Smooth muscle cell (in vitro differentiated cells): ENCODE measurements around the gene LCP1. TPM values are rescaled to one million over a fixed set of nuclear protein-coding genes. Genes with fewer than 3 reads are reported as not detected.

Source experiments
- DNase-seq: peaks from one replicate; lab custom pipeline; 2025; ENCODE audit not compliant: unreplicated experiment; lab: John Stamatoyannopoulos, UW
- H2AFZ ChIP-seq: fragments of 200-600 bp; sonication (generic); 2 replicates; pipeline ENCODE4 v1.6.0; 2016; ENCODE audit warnings: antibody characterized with exemption, low read depth, mild to moderate bottlenecking
- H3F3A ChIP-seq: fragments of 200-600 bp; sonication (generic); 2 replicates; pipeline ENCODE4 v1.6.0; 2017; ENCODE audit warnings: antibody characterized with exemption, low read depth
- H3K27ac ChIP-seq: fragments of 200-600 bp; sonication (generic); 2 replicates; pipeline ENCODE4 v1.5.1; 2016; ENCODE audit warnings: low read depth, mild to moderate bottlenecking
- H3K27me3 ChIP-seq: fragments of 200-600 bp; sonication (generic); 2 replicates; pipeline ENCODE4 v1.6.1; 2016; ENCODE audit warnings: low read depth, mild to moderate bottlenecking
- H3K36me3 ChIP-seq: fragments of 200-600 bp; sonication (generic); 2 replicates; pipeline ENCODE4 v1.5.1; 2016; ENCODE audit warnings: low read depth
- H3K4me1 ChIP-seq: fragments of 200-600 bp; sonication (generic); 2 replicates; pipeline ENCODE4 v1.5.1; 2016; ENCODE audit warnings: low read depth
- H3K4me2 ChIP-seq: fragments of 200-600 bp; sonication (generic); 2 replicates; pipeline ENCODE4 v1.6.0; 2016; ENCODE audit warnings: mild to moderate bottlenecking
- H3K4me3 ChIP-seq: fragments of 200-600 bp; sonication (generic); 2 replicates; pipeline ENCODE4 v1.5.1; 2016; ENCODE audit warnings: mild to moderate bottlenecking
- H3K79me2 ChIP-seq: fragments of 200-600 bp; sonication (generic); 2 replicates; pipeline ENCODE4 v1.6.0; 2016; ENCODE audit warnings: low read depth, mild to moderate bottlenecking
- H3K9ac ChIP-seq: fragments of 200-600 bp; sonication (generic); 2 replicates; pipeline ENCODE4 v1.6.0; 2016; ENCODE audit warnings: low read depth
- H3K9me3 ChIP-seq: fragments of 200-600 bp; sonication (generic); replicated peaks from 2 replicates; pipeline ENCODE4 v1.5.1; 2016; ENCODE audit warnings: low read depth
- H4K20me1 ChIP-seq: fragments of 200-600 bp; sonication (generic); 2 replicates; pipeline ENCODE4 v1.6.0; 2016; ENCODE audit warnings: low read depth
- WGBS: methylation state at CpG from one replicate; pipeline ENCODE4 v1.1.7; 2016; ENCODE audit warnings: low lambda C conversion rate; 5-methylcytosine and 5-hydroxymethylcytosine counted together
- polyA plus RNA-seq: library from polyadenylated mRNA; unstranded; fragments of >200 nt; fragmentation: Nextera tagmentation; extraction: Ambion mirVana; gene quantifications from 2 replicates; pipeline ENCODE4 v1.2.1, GENCODE V29; 2016
- total RNA-seq: library from RNA; depleted of rRNA; stranded (reverse); fragments of >200 nt; gene quantifications from 2 replicates; pipeline ENCODE4 v1.2.3, GENCODE V29; 2014
- TF ChIP-seq, protein P1 (sequence below): fragments of 200-600 bp; sonication (generic); IDR thresholded peaks from 2 replicates; pipeline ENCODE4 v1.5.1; 2017; ENCODE audit warnings: borderline replicate concordance, mild to moderate bottlenecking, antibody characterized with exemption; ENCODE audit not compliant: insufficient read depth, poor library complexity, severe bottlenecking

Gene LCP1
- total and polyA plus RNA-seq, 2 experiments from 2014 or later: 7.6 to 38.7 TPM

- Histone ChIP-seq H3K4me2 (no peak overlapping the region), H3K4me1 (no peaks in the 10 kb centered on the region), H3K27me3 (no peaks in the 10 kb centered on the region), H3K27ac (no peak overlapping the region), H3K79me2 (no peaks in the 10 kb centered on the region), H2AFZ (no peak overlapping the region), H3K36me3 (no peaks in the 10 kb centered on the region), H3K9me3 (no peaks in the 10 kb centered on the region), H3K9ac (no peak overlapping the region), H3K4me3 (no peak overlapping the region), H3F3A (no peaks in the 10 kb centered on the region), H4K20me1 (no peaks in the 10 kb centered on the region)
- TF ChIP-seq, protein P1, sequence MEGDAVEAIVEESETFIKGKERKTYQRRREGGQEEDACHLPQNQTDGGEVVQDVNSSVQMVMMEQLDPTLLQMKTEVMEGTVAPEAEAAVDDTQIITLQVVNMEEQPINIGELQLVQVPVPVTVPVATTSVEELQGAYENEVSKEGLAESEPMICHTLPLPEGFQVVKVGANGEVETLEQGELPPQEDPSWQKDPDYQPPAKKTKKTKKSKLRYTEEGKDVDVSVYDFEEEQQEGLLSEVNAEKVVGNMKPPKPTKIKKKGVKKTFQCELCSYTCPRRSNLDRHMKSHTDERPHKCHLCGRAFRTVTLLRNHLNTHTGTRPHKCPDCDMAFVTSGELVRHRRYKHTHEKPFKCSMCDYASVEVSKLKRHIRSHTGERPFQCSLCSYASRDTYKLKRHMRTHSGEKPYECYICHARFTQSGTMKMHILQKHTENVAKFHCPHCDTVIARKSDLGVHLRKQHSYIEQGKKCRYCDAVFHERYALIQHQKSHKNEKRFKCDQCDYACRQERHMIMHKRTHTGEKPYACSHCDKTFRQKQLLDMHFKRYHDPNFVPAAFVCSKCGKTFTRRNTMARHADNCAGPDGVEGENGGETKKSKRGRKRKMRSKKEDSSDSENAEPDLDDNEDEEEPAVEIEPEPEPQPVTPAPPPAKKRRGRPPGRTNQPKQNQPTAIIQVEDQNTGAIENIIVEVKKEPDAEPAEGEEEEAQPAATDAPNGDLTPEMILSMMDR: no peak
- DNase-seq: no peak
- WGBS: 87% methylated on average over 3 of the region's 3 CpGs
Observed at GRCh38 chr13:46176756-46177155, 5.2 kb downstream of the LCP1 start.

DNA sequence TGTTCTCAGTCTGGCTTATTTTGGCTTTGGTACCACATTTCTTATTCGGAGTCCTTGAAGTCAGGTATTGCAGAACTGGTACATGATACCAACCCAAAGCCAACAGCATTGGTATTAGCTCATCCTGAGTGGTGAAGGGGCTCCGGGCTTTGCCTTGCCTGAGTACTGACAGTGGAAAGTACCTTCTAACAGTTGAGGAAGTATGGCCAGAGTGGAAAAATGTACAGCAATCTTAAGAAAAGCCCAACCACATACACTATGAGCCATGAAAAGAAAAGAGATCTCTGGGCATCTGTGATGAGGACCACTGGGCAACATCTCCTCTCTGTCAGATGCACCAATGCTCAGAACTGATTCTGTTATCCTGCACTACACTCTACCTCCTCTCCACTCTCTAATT is 8.3 kb downstream of the LCP1 start:
- Histone ChIP-seq H3K79me2 (no peaks in the 10 kb centered on the region), H3K27me3 (no peaks in the 10 kb centered on the region), H2AFZ (no peak overlapping the region), H3K27ac (no peak overlapping the region), H4K20me1 (no peaks in the 10 kb centered on the region), H3F3A (no peaks in the 10 kb centered on the region), H3K4me1 (peaks cover 2% of the 10 kb centered on the region), H3K36me3 (no peaks in the 10 kb centered on the region), H3K9ac (no peak overlapping the region), H3K9me3 (no peaks in the 10 kb centered on the region), H3K4me2 (no peak overlapping the region), H3K4me3 (no peak overlapping the region)
- DNase-seq: no peak
- TF ChIP-seq, protein P1: no peak
- WGBS: 90% methylated on average over 2 of the region's 2 CpGs

DNA sequence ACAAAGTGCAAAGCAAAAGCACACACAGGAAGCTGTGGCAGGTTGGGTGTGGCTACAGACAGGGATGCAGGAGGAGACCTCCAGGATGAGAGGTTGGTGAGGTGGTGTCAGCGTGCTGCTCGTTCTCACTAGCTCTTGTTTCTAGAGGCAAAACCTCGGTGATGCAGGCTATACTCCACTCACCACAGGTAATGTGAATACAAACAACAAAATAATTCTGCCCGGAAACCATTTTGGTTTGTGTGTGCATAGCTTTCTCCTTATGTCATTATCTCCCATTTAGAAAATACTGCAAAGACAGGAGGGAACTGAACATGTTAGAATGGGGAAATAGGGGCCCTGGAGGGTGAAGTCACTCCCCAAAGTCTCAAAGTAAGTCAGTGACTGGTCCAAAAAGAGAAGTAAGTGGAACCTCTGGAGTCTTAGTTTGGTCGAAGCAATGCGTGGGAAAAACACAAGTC is 9.4 kb downstream of the LCP1 start:
- H3F3A ChIP-seq: no peaks in the 10 kb centered on the region
- no peaks in the 10 kb centered on the region for H3K27me3 ChIP-seq
- H3K27ac ChIP-seq: no peak overlapping the region
- no peak overlapping the region for H3K4me2 ChIP-seq
- no peak for DNase-seq
- no peak overlapping the region for H2AFZ ChIP-seq
- H3K36me3 ChIP-seq: no peaks in the 10 kb centered on the region
- TF ChIP-seq, protein P1: no peak
- no peaks in the 10 kb centered on the region for H3K79me2 ChIP-seq
- 90% methylated on average over 6 of the region's 6 CpGs for WGBS
- H3K9ac ChIP-seq: no peak overlapping the region
- H3K4me1 ChIP-seq: peaks cover 3% of the 10 kb centered on the region
- no peaks in the 10 kb centered on the region for H4K20me1 ChIP-seq
- no peaks in the 10 kb centered on the region for H3K9me3 ChIP-seq
- H3K4me3 ChIP-seq: no peak overlapping the region

GRCh38 chr13:46171739-46172138 is 10.2 kb downstream of the LCP1 start:
- H3K36me3 ChIP-seq: no peaks in the 10 kb centered on the region
- no peaks in the 10 kb centered on the region for H3K27me3 ChIP-seq
- no peaks in the 10 kb centered on the region for H3F3A ChIP-seq
- WGBS: 98% methylated on average over 7 of the region's 7 CpGs
- H3K4me1 ChIP-seq: peaks cover 3% of the 10 kb centered on the region
- no peaks in the 10 kb centered on the region for H3K79me2 ChIP-seq
- TF ChIP-seq, protein P1: no peak
- H2AFZ ChIP-seq: no peak overlapping the region
- no peak overlapping the region for H3K4me2 ChIP-seq
- no peak overlapping the region for H3K9ac ChIP-seq
- no peaks in the 10 kb centered on the region for H3K9me3 ChIP-seq
- H4K20me1 ChIP-seq: no peaks in the 10 kb centered on the region
- H3K27ac ChIP-seq: no peak overlapping the region
- DNase-seq: no peak
- H3K4me3 ChIP-seq: no peak overlapping the region
